Stimulated activated CD4-positive, alpha-beta T cell treated with anti-CD3 and anti-CD28 coated beads, Interleukin-2, amount 100 ng/mL, for 48 hours (primary cell): Measurements from ENCODE around the gene ADARB2.
"Not testable (repeated sequence)": the region's sequence is repeated elsewhere in the genome, so short reads cannot be mapped to it uniquely, and the experiment has no call there.

Experiments
- DNase-seq, 2 donors: peaks; one replicate each; pipeline ENCODE4 v3.0.0-alpha.2; 2020

ADARB2 gene

GRCh38 chr10:1267568-1267967 is 469.8 kb downstream of the ADARB2 start:
- no peak for DNase-seq

- DNase-seq, result no peak
Observed at GRCh38 chr10:1267148-1267547, 470.2 kb downstream of the ADARB2 start.

GRCh38 chr10:1266033-1266802 is 471.1 kb downstream of the ADARB2 start:
- no peak for DNase-seq

- DNase-seq, result no peak
Observed at GRCh38 chr10:1264001-1264400, 473.3 kb downstream of the ADARB2 start.

DNA sequence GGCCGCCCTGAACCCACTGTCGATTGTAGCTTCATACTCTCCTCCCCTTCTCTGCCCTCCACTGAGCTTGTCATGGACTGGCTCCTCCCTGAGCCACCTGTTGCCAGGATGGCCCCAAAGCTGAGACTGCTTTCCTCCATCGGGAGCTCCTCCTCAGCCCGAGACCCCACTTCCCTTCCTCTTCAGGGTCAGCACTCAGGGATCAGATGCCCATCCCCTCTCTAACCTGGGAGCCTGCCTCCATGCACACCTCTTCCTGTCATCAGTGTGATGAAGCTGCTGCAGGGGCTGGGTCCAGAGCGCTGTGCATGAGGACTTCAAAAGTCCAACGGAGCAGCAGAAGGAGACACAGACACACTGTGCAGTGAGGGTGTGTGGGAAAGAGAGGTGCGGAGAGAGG is 480.1 kb downstream of the ADARB2 start:
- DNase-seq, result no peak

GRCh38 chr10:1256432-1256725 is 480.9 kb downstream of the ADARB2 start:
- no peak for DNase-seq

GRCh38 chr10:1255600-1256431 is 481.5 kb downstream of the ADARB2 start:
- no peak for DNase-seq

GRCh38 chr10:1255118-1255517 is 482.2 kb downstream of the ADARB2 start:
- DNase-seq, result no peak

DNA sequence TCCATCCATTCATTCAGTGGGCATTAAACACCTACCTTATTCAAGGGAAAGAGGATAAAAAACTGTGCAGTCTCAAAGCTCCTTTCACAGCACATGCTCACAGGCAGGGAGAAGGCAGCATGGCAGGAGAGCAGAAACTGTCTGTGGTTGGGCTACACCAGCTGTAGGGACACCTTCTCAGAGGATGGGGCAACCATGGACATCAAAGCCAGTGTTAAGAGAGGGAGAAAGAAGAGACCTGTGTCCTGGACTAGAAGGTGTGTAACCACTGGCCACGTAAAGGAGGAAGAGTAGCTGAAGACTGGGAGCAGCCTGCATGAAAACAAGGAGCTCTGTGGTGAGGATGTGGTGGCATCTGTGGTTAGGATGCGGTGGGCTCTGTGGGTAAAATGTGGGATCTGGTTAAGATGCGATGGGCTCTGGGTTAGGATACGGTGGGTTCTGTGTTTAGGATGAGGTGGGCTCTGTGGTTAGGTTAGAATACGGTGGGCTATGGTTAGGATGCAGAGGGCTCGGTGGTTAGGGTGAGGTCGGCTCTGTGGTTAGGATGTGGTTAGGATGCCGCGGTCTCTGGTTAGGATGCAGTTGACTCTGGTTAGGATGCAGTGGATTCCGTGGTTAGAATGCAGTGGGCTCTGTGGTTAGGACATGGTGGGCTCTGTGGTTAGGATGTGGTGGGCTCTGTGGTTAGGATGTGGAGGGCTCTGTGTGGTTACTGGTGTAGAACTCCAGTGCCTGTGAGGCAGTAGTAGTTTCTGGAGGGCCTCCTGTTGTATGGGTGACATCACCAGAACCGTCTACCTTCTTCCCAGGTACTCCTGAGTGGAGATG is 483.6 kb downstream of the ADARB2 start:
- no peak for DNase-seq

DNA sequence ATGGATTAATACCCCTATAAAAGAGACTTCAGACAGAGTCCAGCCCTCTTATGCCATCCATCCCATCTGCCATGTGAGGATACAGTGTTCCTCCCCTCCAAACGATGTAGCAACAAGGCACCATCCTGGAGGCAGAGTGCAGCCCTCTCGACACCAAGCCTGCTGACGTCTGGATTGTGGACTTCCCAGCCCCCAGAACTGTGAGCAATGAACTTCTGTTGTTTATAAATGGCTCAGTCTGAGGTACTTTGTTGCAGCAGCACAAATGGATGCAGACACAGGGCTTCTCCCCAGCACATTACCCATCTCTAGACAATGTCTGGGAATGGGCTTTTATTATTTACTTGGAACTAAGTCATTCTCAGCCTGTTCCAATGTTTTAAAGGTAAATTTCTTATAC is 485.6 kb downstream of the ADARB2 start:
- DNase-seq, result no peak

DNA sequence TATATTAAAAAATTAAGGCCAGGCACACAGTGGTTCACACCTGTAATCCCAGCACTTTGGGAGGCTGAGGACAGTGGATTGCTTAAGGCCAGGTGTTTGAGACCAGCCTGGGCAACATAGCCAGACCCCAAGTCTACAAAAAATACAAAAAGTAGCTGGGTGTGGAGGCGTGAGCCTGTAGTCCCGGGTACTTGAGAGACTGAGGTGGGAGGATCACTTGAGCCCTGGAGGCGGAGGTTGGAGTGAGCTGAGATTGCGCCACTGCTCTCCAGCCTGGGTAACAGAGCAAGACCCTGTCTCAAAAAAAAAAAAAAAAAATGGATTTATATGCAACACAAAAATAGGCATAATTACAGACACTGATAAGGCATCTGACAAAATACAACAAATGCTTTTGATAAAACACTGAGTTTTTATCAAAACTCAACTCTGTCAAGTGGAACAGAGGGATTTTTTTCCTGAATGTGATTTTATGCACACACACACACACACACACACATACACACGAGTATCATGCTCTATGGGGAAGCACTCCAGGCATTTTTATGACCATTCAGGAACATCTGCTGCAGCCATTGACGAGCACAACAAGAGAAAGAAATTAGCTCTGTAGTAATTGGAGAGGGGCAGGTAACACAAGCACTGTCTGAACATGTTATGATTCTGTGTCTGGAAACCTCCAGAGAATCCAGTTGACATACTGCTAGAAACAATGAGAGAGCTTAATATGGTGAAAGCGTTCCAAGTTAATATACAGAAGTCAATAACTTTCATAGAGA is 488.0 kb downstream of the ADARB2 start:
- DNase-seq, result no peak

- DNase-seq, result not testable (repeated sequence)
Observed at GRCh38 chr10:1248262-1248630, 489.1 kb downstream of the ADARB2 start.

DNA sequence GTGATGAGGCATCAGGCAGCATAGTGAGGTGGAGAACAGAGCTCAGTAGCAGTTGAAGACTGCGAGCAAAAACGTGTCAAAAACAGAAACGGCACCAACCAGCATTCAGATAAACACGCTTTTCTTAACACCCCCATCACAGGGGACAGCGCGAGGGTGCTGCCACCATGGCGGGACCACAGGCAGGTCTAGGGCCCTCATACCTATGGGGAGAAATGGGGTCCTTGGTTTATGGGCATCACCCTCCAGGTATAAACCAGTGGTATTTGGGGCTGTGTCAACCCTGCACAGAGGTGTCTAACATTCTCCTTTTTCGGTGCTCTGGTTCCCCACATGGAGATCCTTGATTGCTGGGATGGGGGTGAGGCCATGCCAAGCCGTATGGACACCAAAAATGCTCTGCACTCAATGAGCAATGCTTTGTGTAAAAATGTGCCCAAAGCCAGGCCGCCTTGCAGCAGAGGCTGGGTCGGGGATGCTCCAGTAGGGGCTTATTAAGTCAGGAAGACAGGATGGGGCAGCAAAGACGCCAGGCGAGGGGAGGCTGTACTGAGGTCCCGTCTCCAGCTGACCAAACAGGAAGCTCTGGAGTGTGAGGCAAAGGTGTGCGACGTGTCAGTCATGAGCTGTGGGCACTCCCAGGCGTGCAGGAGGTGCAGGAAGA is 489.6 kb downstream of the ADARB2 start:
- no peak for DNase-seq

DNA sequence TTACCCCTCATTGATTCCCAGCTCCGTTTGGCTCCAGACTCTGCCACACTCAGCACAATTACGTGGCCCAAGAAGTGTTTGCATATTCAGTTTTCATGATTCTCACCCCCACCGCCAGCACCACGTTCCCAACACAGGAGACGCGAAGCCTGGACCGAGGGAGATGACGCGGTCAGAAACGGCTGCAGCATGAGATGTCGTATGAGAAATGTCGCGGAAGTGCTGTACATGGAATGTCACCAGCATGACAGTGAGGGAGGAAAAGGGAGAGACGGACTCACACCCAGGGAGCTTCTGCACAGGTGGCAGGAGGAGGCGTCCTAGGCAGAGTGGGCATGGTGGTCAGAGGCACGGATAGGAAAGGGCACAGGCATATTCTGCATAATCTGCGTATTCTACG is 492.8 kb downstream of the ADARB2 start:
- DNase-seq, result no peak

DNA sequence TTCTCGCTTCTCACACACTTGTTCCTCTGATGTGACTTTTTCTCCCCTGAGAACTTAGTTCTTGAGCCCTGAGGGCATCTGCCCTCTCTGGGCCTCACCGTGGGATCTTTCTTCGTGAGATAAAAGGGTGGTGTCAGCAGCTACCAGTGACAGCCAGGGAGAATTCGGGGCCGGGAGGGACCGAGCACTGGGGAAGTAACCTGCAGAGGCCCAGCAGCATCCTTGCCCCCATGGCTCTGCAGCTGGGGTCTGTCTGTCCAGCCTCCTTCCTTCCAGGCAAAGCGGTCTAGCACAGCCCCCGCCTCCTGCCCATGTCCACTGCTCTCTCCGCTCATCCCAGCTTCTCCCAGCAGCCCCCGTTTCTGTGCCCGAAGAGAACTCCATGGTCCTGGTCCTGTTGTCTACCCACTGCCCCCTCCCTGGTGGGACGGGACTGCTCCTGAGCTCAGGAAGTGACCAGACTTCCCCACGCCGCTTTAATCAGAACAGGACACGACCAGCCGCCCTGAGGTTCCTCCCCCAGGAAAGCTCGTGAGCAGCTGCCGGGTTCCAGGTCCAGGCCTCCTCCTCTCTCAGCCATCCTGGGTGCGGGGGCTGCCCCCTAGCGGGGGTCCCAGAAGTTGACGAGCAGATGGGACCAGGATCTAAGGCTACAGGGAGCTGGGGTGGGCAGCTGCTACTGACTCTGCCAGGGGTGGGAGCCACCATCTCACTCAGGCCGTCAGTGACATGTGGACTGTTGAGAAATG is 493.7 kb downstream of the ADARB2 start:
- no peak for DNase-seq

DNA sequence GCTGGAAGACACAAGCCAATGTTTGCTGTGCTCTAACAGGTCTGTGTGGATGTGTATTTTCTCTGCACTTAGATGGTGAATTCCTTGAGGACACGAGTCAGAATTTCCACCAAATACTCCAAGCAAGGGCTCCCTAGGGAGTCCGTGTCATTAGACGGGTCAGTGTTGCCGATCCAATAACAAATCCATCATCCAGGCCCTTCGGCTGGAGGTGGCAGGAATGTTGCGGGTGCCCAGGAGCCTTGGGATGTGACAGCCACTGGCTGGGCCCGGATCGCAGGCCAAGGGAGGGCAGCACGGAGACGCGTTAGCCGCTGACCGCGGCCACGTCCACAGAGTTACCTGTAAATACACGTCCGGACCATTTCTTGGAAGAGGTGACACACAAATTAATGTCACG is 494.4 kb downstream of the ADARB2 start:
- no peak for DNase-seq

- DNase-seq, result no peak
Observed at GRCh38 chr10:1241973-1242935, 495.1 kb downstream of the ADARB2 start.

DNA sequence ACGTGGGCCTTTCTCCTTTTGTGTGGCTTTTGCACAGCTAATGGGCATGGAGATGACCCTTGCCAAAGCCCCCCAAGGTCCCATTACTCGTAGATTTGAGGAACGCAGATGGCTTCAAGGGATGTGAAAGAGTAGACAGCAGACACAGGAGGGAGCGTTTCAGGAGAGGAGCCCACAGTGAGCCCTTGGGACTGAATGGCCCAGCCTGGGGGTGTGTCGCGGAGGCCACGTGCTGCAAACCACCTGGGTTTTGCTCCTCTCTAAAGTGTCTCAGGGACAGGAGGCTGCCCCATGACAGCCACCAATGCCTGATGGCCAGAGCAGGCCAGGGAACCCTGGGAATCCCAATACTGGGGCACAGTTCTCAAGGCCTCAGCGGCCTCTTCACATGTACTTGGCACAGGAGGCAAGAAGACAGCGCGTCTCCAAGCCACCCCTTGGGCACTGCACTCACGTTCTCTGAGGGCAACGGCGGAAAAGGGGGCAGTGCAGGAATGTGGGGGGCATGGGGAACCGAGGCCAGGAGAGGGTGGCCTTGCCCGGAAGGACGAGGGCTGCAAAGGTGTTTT is 495.9 kb downstream of the ADARB2 start:
- no peak for DNase-seq

- DNase-seq, result no peak
Observed at GRCh38 chr10:1240341-1240775, 497.0 kb downstream of the ADARB2 start.

GRCh38 chr10:1233031-1233430 is 504.3 kb downstream of the ADARB2 start:
- DNase-seq, result no peak
